ENCODE data around the gene XRCC2. TPM values are rescaled to one million over a fixed set of nuclear protein-coding genes. Genes with fewer than 3 reads are reported as not detected.

Gene XRCC2
- total RNA-seq, 1 donor from 2014 or later, result 1.6 TPM

DNA sequence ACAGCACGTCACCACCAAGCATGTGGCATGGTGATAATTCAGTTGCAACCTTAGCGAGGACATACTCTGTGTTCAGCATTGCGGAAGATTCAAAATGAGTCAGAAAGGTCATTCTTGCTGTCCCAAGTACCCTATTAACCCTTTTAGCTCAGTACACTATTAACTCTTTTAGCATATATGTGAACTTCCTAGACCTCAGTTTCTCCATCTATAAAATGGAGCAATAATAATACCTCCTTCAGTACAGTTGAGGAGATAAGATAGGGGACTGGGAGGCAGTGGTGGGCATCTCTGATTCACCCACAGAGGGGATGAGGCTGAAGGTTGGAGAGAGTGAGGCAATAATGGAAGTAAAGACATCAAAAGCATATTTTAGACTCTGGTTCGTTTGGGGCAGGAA lies 67.3 kb downstream of the XRCC2 start:
- DNase-seq (ENCODE audit: low read depth), result no peak
- no peaks in the 10 kb centered on the region for H3K27me3 ChIP-seq (ENCODE audit: insufficient read depth, low read length)
- no peaks in the 10 kb centered on the region for H3K4me1 ChIP-seq (ENCODE audit: insufficient read depth, low read length)
- no peaks in the 10 kb centered on the region for H3K27me3 Mint-ChIP-seq (ENCODE audit: low read depth, unreplicated experiment)
- no peak overlapping the region for H3K4me3 Mint-ChIP-seq (ENCODE audit: unreplicated experiment)
- H3K36me3 Mint-ChIP-seq (ENCODE audit: low read depth, unreplicated experiment), result no peaks in the 10 kb centered on the region
- H3K27ac Mint-ChIP-seq (ENCODE audit: unreplicated experiment), result no peak overlapping the region
- H3K4me2 ChIP-seq (ENCODE audit: low read length), result no peak overlapping the region
- no peak for FAIRE-seq
- no peaks in the 10 kb centered on the region for H3K9me3 ChIP-seq (ENCODE audit: insufficient read depth, low read depth, low read length)
- no peak overlapping the region for H3K27ac ChIP-seq (ENCODE audit: low read depth, low read length)
- no peaks in the 10 kb centered on the region for H3K36me3 ChIP-seq (ENCODE audit: insufficient read depth, low read length)
- TF ChIP-seq EZH2 (IDR thresholded peaks at IDR 0.05; ENCODE audit: insufficient read depth, low read length), result no peak
- TF ChIP-seq, protein P1, sequence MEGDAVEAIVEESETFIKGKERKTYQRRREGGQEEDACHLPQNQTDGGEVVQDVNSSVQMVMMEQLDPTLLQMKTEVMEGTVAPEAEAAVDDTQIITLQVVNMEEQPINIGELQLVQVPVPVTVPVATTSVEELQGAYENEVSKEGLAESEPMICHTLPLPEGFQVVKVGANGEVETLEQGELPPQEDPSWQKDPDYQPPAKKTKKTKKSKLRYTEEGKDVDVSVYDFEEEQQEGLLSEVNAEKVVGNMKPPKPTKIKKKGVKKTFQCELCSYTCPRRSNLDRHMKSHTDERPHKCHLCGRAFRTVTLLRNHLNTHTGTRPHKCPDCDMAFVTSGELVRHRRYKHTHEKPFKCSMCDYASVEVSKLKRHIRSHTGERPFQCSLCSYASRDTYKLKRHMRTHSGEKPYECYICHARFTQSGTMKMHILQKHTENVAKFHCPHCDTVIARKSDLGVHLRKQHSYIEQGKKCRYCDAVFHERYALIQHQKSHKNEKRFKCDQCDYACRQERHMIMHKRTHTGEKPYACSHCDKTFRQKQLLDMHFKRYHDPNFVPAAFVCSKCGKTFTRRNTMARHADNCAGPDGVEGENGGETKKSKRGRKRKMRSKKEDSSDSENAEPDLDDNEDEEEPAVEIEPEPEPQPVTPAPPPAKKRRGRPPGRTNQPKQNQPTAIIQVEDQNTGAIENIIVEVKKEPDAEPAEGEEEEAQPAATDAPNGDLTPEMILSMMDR (IDR thresholded peaks at IDR 0.05; ENCODE audit: insufficient read depth, low read depth, low read length), result no peak
- H3K9ac ChIP-seq (ENCODE audit: low read length), result no peak overlapping the region
- H3K9me3 Mint-ChIP-seq (ENCODE audit: unreplicated experiment), result peaks cover 4% of the 10 kb centered on the region
- H2AFZ ChIP-seq (ENCODE audit: low read depth, low read length), result no peak overlapping the region
- H4K20me1 ChIP-seq (ENCODE audit: insufficient read depth, low read length), result no peaks in the 10 kb centered on the region
- no peaks in the 10 kb centered on the region for H3K79me2 ChIP-seq (ENCODE audit: insufficient read depth, low read length)
- no peaks in the 10 kb centered on the region for H3K4me1 Mint-ChIP-seq (ENCODE audit: low read depth, unreplicated experiment)
- H3K4me3 ChIP-seq (ENCODE audit: insufficient read depth, low read depth, low read length), result no peak overlapping the region

DNA sequence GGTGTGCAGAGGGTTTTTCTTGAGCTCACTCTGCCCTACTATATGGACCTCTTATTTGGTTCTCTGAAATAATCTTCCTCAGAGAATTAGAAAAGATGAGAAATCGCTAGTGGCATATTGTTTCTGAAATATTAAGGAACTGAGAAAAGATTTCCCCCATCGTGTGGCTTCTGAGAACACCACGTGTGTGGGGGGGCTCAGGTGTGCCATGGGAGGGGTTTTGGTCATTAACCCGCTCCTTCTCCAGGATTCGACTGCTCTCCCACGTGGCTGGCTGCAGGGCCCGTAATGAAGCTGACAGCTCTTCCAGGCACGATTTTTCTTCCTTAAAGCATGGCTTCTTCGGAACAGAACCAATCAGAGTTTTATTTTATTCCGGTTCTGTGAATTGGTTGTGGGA lies 67.7 kb downstream of the XRCC2 start:
- no peak overlapping the region for H2AFZ ChIP-seq (ENCODE audit: low read depth, low read length)
- Mint-ChIP-seq H3K27me3 (ENCODE audit: low read depth, unreplicated experiment) (no peaks in the 10 kb centered on the region), H3K9me3 (ENCODE audit: unreplicated experiment) (peaks cover 4% of the 10 kb centered on the region), H3K4me1 (ENCODE audit: low read depth, unreplicated experiment) (no peaks in the 10 kb centered on the region), H3K36me3 (ENCODE audit: low read depth, unreplicated experiment) (no peaks in the 10 kb centered on the region), H3K27ac (ENCODE audit: unreplicated experiment) (no peak overlapping the region), H3K4me3 (ENCODE audit: unreplicated experiment) (no peak overlapping the region)
- H3K79me2 ChIP-seq (ENCODE audit: insufficient read depth, low read length), result no peaks in the 10 kb centered on the region
- FAIRE-seq (no peak), DNase-seq (ENCODE audit: low read depth) (no peak)
- H3K4me3 ChIP-seq (ENCODE audit: insufficient read depth, low read depth, low read length), result no peak overlapping the region
- no peaks in the 10 kb centered on the region for H3K27me3 ChIP-seq (ENCODE audit: insufficient read depth, low read length)
- no peaks in the 10 kb centered on the region for H4K20me1 ChIP-seq (ENCODE audit: insufficient read depth, low read length)
- no peak overlapping the region for H3K9ac ChIP-seq (ENCODE audit: low read length)
- no peaks in the 10 kb centered on the region for H3K9me3 ChIP-seq (ENCODE audit: insufficient read depth, low read depth, low read length)
- H3K4me2 ChIP-seq (ENCODE audit: low read length), result no peak overlapping the region
- no peak overlapping the region for H3K27ac ChIP-seq (ENCODE audit: low read depth, low read length)
- TF ChIP-seq, protein P1 (IDR thresholded peaks at IDR 0.05; ENCODE audit: insufficient read depth, low read depth, low read length), result no peak
- TF ChIP-seq EZH2 (IDR thresholded peaks at IDR 0.05; ENCODE audit: insufficient read depth, low read length), result no peak
- no peaks in the 10 kb centered on the region for H3K36me3 ChIP-seq (ENCODE audit: insufficient read depth, low read length)
- no peaks in the 10 kb centered on the region for H3K4me1 ChIP-seq (ENCODE audit: insufficient read depth, low read length)

DNA sequence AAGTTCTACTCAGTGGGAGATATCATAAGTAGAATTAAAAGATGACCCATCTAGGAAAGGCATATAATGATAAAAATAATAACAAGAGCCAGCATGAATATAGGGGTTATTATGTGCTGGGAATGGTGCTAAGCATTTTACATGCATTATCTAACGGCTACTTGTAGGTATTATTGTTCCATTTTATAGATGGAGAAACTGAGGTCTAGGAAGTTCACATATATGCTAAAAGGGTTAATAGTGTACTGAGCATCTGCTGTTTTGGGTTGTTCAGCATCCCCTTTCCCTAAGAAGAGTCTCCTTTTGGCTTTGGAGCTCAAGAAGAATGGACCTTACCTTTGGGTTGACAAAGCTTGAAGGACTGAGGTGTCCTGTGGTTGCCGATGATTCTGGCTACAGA lies 68.9 kb downstream of the XRCC2 start:
- no peaks in the 10 kb centered on the region for H3K9me3 ChIP-seq (ENCODE audit: insufficient read depth, low read depth, low read length)
- no peak overlapping the region for H3K9ac ChIP-seq (ENCODE audit: low read length)
- no peaks in the 10 kb centered on the region for H3K79me2 ChIP-seq (ENCODE audit: insufficient read depth, low read length)
- Mint-ChIP-seq H3K4me1 (ENCODE audit: low read depth, unreplicated experiment) (no peaks in the 10 kb centered on the region), H3K4me3 (ENCODE audit: unreplicated experiment) (no peak overlapping the region), H3K27ac (ENCODE audit: unreplicated experiment) (no peak overlapping the region), H3K27me3 (ENCODE audit: low read depth, unreplicated experiment) (no peaks in the 10 kb centered on the region), H3K36me3 (ENCODE audit: low read depth, unreplicated experiment) (no peaks in the 10 kb centered on the region), H3K9me3 (ENCODE audit: unreplicated experiment) (no peaks in the 10 kb centered on the region)
- H3K36me3 ChIP-seq (ENCODE audit: insufficient read depth, low read length), result no peaks in the 10 kb centered on the region
- no peak overlapping the region for H3K27ac ChIP-seq (ENCODE audit: low read depth, low read length)
- H3K27me3 ChIP-seq (ENCODE audit: insufficient read depth, low read length), result no peaks in the 10 kb centered on the region
- DNase-seq (ENCODE audit: low read depth), result no peak
- TF ChIP-seq EZH2 (IDR thresholded peaks at IDR 0.05; ENCODE audit: insufficient read depth, low read length), result no peak
- TF ChIP-seq, protein P1 (IDR thresholded peaks at IDR 0.05; ENCODE audit: insufficient read depth, low read depth, low read length), result no peak
- no peak overlapping the region for H3K4me2 ChIP-seq (ENCODE audit: low read length)
- no peak overlapping the region for H2AFZ ChIP-seq (ENCODE audit: low read depth, low read length)
- H3K4me1 ChIP-seq (ENCODE audit: insufficient read depth, low read length), result no peaks in the 10 kb centered on the region
- no peak overlapping the region for H3K4me3 ChIP-seq (ENCODE audit: insufficient read depth, low read depth, low read length)
- H4K20me1 ChIP-seq (ENCODE audit: insufficient read depth, low read length), result no peaks in the 10 kb centered on the region
- no peak for FAIRE-seq

Measured in astrocyte (in vitro differentiated cells and primary cell).